Activated T-cell treated with anti-CD3 and anti-CD28 coated beads, Interleukin-2, amount 50 U/mL, for 1 hour (primary cell): ENCODE data around the gene XYLT1.

Source experiments
- DNase-seq: peaks from one replicate; pipeline ENCODE4 v3.0.0-alpha.2; 2020

The XYLT1 gene

GRCh38 chr16:17302214-17302613 is 168.5 kb downstream of the XYLT1 start:
- DNase-seq, result no peak

GRCh38 chr16:17301593-17302135 is 169.1 kb downstream of the XYLT1 start:
- no peak for DNase-seq

- DNase-seq, result no peak
Measured at GRCh38 chr16:17301184-17301583, 169.6 kb downstream of the XYLT1 start.

- DNase-seq, result no peak
Measured at GRCh38 chr16:17299790-17300189, 171.0 kb downstream of the XYLT1 start.

GRCh38 chr16:17298238-17298637 is 172.5 kb downstream of the XYLT1 start:
- DNase-seq, result no peak

- no peak for DNase-seq
Measured at GRCh38 chr16:17296431-17296830, 174.3 kb downstream of the XYLT1 start.

- DNase-seq, result no peak
Measured at GRCh38 chr16:17295948-17296347, 174.8 kb downstream of the XYLT1 start.

GRCh38 chr16:17294856-17295255 is 175.9 kb downstream of the XYLT1 start:
- no peak for DNase-seq

- DNase-seq, result no peak
Measured at GRCh38 chr16:17293813-17294558, 176.8 kb downstream of the XYLT1 start.

GRCh38 chr16:17291289-17291688 is 179.5 kb downstream of the XYLT1 start:
- no peak for DNase-seq

- DNase-seq, result no peak
Measured at GRCh38 chr16:17289674-17290635, 180.8 kb downstream of the XYLT1 start.

GRCh38 chr16:17289050-17289449 is 181.7 kb downstream of the XYLT1 start:
- DNase-seq, result no peak

- DNase-seq, result no peak
Measured at GRCh38 chr16:17287166-17287800, 183.5 kb downstream of the XYLT1 start.

GRCh38 chr16:17286443-17286842 is 184.3 kb downstream of the XYLT1 start:
- no peak for DNase-seq

GRCh38 chr16:17283016-17283415 is 187.7 kb downstream of the XYLT1 start:
- no peak for DNase-seq

- no peak for DNase-seq
Measured at GRCh38 chr16:17282247-17282646, 188.5 kb downstream of the XYLT1 start.

- no peak for DNase-seq
Measured at GRCh38 chr16:17281052-17281451, 189.7 kb downstream of the XYLT1 start.

- DNase-seq, result no peak
Measured at GRCh38 chr16:17278988-17279387, 191.8 kb downstream of the XYLT1 start.

GRCh38 chr16:17277981-17278381 is 192.8 kb downstream of the XYLT1 start:
- DNase-seq, result peak; percentile 24

GRCh38 chr16:17276610-17277009 is 194.2 kb downstream of the XYLT1 start:
- DNase-seq, result no peak

GRCh38 chr16:17276010-17276530 is 194.7 kb downstream of the XYLT1 start:
- DNase-seq, result no peak

- DNase-seq, result no peak
Measured at GRCh38 chr16:17275076-17276009, 195.4 kb downstream of the XYLT1 start.
